22Rv1 (cell line): ENCODE data around the gene DHX35.

Experiments used
- ZFX ChIP-seq: fragments of 450-650 bp; IDR thresholded peaks from 2 replicates; pipeline ENCODE4 v1.6.1; 2017; ENCODE audit warnings: antibody characterized with exemption, borderline replicate concordance
- TF ChIP-seq, protein P1 (sequence below): fragments of 450-650 bp; IDR thresholded peaks from 2 replicates; pipeline ENCODE4 v1.5.1; 2017; ENCODE audit warnings: mild to moderate bottlenecking

DNA sequence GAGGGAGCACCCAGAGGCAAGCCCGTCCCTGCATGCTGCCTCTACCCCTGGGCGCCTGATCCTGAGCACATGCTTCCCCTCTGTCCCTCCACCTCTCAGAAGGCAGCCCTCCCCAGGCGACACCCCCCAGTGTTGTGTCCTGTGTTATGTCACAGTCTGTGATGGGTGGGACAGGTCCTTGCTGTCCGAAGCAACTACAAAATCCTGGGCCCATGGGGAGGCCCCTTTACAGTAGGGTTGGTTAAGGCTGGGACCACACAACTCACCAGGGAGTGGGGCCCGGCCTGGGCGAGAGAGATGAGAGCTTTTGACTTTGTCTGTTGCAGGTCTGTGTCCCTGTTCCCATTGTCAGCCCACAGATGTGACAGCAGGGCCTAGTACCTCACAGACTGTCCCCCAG is 78.0 kb downstream of the DHX35 start:
- TF ChIP-seq, protein P1, sequence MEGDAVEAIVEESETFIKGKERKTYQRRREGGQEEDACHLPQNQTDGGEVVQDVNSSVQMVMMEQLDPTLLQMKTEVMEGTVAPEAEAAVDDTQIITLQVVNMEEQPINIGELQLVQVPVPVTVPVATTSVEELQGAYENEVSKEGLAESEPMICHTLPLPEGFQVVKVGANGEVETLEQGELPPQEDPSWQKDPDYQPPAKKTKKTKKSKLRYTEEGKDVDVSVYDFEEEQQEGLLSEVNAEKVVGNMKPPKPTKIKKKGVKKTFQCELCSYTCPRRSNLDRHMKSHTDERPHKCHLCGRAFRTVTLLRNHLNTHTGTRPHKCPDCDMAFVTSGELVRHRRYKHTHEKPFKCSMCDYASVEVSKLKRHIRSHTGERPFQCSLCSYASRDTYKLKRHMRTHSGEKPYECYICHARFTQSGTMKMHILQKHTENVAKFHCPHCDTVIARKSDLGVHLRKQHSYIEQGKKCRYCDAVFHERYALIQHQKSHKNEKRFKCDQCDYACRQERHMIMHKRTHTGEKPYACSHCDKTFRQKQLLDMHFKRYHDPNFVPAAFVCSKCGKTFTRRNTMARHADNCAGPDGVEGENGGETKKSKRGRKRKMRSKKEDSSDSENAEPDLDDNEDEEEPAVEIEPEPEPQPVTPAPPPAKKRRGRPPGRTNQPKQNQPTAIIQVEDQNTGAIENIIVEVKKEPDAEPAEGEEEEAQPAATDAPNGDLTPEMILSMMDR: no peak
- TF ChIP-seq ZFX: no peak
